IPS DF 4.7 (cell line): Measurements from ENCODE around the gene SBNO2.
"Not testable (repeated sequence)": the region's sequence is repeated elsewhere in the genome, so short reads cannot be mapped to it uniquely, and the experiment has no call there.

Experiments used
- DNase-seq: peaks from one replicate; pipeline ENCODE4 v3.0.0-alpha.2; 2013; ENCODE audit warnings: low spot score; ENCODE audit errors: extremely low read depth

SBNO2 gene

DNA sequence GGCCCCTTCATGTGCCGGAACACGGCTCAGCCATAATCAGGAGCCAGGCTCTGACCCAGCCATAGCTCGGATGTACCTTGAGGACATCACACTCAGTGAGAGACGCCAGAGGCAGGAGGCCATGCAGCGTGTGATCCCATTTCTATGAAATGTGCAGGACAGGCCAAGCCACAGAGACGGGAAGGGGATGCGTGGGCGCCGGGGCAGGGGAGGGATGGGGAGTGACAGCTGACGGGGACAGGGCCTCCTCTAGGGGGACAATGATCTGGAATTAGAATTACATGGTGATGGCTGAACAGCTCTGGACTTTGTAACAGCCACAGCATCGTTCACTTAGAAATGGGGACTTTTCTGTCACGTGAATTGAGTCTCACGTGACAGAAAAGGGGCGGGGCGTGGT is 34.9 kb downstream of the SBNO2 start:
- DNase-seq = no peak

DNA sequence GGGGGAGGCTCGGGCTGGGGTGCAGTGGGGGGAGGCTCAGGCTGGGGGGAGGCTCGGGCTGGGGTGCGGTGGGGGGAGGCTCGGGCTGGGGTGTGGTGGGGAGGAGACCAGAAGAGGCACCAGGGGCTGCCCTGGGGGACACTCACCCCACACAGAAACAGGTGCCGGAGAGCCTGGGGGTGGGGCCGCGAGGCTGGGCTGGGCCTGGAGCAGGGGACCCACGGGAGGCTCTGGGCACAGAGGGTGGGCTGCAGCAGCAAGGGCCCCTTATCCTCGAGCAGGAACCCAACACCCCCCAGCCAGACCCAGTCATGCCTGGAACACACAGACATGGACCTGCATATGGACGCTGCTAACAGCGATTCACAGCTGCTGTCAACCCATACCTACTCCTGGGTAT is 35.9 kb downstream of the SBNO2 start:
- DNase-seq = no peak

DNA sequence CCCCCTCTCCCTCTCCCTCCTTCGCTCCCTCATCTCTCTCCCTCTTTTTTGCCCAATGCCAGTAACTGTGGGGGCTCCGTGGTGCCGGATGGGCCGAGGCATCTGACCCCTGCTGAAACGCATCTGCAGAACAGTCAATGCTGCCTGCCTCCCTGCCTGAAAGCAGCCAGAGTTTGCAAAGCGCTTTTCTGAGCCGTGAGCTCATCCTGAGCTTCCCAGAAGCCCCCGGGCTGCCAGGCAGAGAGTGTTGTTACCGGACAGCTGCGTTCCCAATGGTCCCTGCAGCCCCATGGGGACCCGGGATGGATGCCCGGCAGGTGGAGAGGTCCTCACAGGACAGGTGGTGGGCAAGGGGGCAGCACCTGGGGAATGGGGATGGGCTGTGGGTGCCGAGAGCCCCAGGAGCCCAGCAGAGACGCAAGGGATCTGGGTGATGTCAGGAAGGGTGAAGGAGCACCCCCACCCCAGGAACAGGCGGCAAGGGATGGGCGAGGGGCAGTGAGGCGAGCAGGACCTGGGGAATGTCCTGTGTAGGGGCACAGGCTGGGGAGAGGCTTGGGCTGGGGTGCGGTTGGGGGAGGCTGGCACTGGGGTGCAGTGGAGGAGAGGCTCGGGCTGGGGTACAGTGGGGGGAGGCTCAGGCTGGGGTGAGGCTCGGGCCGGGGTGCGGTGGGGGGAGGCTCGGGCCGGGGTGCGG is 37.3 kb downstream of the SBNO2 start:
- DNase-seq = no peak

DNA sequence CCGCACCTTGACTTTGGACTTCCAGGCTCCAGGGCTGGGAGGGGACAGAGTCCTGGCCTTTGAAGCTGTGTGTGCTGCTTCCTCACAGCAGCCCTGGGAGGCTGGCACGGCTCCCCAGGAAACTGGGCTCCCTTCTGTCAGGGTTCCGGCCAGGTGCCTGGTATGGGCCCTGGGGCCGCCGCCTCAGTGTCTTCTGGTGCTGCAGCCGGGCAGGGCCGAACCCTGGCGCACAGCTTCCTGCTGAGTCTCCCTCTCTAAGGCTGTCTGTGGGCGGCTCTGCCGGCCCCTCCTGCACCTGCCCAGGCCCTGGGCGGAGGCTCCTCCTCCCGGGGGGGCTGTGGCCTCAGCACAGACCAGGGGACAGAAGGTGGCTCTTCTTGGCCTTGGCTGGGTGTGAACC is 37.9 kb downstream of the SBNO2 start:
- DNase-seq = no peak

- DNase-seq = no peak
Measured at GRCh38 chr19:1135454-1135853, 38.6 kb downstream of the SBNO2 start.

GRCh38 chr19:1134431-1134830 is 39.6 kb downstream of the SBNO2 start:
- no peak for DNase-seq

DNA sequence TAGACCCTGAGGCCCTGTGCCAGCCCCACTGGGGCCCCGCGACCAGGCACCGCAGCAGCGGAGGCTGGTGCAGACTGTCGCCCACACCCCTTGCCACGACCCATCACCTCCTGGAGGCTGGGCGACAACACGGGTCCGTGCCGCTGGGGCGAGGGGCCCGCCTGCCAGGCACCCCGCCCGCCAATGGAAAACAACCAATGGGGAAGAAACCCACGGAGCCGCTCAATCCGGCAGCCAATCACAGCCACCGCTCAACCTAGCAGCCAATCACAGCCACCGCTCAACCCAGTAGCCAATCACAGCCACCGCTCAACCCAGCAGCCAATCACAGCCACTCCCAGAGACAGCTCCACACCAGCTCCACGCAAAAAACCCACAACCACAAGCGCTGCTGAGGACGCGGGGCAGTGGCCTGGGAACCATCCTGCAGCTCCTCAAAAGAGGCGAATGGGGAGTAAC is 40.6 kb downstream of the SBNO2 start:
- no peak for DNase-seq

DNA sequence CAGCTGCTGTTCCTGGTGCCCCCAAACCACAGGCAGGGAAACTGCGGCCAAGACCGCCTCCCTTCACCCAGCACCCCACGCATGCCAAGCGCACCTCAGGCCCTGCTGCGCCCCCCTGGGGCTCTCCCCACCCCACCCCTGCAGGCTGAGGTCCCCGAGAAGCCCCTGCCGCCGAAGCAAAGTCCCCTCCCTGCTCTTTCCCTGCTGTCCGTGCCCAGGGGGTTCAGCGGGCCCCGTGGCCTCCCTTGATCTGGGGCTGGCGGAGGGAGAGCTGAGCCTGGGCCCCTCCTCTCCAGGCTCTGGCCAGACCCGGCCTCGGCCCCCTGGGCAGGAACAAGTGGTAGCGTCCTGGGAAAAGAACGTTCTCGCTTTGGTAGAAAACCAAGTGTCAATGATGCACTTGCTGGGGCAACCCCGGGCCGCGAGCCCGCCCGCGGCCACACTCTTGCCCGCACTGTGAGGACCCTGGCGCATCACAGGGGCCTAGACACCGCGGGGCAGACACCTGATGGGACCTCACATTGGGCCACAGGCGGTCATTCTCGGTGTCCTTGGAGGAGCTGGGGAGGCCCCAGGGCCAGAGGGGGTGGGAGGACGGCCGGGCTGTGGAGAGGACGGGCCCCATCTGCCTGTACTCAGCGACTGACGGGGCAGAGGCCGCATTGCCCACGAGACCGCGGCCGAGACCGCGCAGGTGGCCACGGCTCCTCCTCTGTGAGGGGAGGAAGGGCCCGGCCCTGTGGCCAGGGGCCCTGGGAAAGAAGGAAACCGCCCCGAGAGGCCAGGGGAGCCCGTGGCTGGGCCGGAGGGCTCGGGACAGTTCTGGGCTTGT is 41.3 kb downstream of the SBNO2 start:
- no peak for DNase-seq

- no peak for DNase-seq
Measured at GRCh38 chr19:1131718-1132551, 42.1 kb downstream of the SBNO2 start.

DNA sequence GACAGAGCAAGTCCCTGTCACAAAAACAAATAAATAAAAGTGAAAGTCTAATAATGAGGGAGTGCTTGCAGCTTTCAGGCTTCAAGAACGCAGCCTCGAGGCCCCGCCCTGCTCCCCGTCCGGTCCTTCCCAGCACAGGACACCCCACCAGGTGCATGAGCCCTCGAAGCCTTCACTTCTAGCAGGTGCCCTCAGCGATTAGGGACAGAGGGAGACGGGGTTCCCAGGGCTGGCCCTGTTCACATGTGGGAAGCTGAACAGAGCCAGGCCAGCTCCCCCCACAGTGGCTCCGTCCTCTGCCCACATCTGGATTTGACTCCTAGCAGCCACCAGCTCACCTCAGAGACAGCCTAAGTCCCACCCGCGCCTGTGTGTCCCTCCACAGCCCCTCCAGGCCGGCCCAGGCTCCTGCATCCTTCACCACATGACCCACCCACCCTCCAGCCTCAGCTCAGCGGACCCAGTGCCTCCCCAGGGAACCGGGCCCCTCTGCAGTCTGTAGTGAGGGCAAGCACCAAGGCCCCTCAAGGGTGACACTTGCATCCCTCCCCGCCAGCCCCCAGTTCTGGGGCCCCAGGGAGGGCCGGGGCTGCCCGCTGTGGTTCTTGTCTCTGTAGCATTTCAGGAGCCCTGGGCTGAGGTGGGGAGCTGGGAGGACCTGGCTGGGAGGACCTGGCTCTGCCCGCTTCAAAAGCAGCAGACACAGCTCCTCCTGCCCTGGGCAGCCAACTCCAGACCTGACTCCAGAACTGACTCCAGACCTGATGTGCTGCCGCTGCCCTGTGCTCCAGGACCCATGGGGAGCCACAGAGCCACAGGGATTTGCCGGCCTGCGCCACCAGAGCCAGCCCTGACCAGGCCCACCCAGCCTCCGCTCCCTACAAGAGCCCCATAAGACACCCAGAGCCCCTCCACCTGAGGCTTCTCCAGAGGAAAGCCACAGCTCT is 43.0 kb downstream of the SBNO2 start:
- DNase-seq = no peak

GRCh38 chr19:1129535-1129934 is 44.5 kb downstream of the SBNO2 start:
- no peak for DNase-seq

GRCh38 chr19:1129084-1129483 is 45.0 kb downstream of the SBNO2 start:
- not testable (repeated sequence) for DNase-seq

DNA sequence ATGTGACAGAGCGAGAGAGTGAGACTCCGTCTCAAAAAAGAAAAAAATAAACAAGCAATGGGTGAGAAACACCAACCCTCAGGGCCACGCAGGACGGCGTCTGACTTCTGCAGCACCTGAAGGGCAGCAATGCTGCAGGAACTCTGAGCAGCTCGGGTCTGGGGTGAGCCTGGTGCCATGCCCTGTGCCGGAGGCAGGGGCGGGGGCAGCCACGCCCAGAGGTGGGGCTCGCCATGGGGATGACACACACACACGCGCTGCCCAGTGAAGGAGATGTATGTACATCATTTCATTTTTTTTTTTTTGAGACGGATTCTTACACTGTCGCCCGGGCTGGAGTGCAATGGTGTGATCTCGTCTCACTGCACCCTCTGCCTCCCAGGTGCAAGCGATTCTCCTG is 46.0 kb downstream of the SBNO2 start:
- no peak for DNase-seq

- DNase-seq = no peak
Measured at GRCh38 chr19:1126984-1127760, 46.9 kb downstream of the SBNO2 start.

- no peak for DNase-seq
Measured at GRCh38 chr19:1125601-1126467, 48.2 kb downstream of the SBNO2 start.

GRCh38 chr19:1123885-1124677 is 50.0 kb downstream of the SBNO2 start:
- DNase-seq = no peak

DNA sequence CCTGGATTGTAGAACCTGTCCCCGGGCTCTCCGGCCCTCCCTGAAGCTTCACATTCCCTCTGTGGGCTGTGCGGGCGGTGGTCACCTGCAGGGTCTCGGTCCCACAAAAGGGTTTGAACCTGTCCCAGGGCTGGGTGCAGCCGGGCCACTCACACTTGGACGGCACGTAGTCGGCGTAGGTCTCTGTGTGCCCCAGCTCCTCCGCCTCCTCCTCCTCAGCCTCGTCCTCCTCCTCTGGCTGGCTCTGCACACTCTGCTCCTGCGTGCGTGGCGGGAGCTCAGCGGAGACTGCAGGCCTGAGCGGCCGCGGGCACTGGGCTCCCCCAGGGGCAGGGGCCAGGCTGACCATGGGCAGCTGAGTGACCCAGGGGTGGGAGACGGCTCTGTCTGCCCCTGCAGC is 50.7 kb downstream of the SBNO2 start:
- DNase-seq = no peak

GRCh38 chr19:1122972-1123363 is 51.1 kb downstream of the SBNO2 start:
- DNase-seq = no peak
